Measurements from ENCODE around the gene SPIB.

Gene SPIB

GRCh38 chr19:50392759-50393158 lies 26.0 kb upstream of the SPIB start:
- no peak for DNase-seq

GRCh38 chr19:50393589-50393988 lies 25.1 kb upstream of the SPIB start:
- DNase-seq: no peak

DNA sequence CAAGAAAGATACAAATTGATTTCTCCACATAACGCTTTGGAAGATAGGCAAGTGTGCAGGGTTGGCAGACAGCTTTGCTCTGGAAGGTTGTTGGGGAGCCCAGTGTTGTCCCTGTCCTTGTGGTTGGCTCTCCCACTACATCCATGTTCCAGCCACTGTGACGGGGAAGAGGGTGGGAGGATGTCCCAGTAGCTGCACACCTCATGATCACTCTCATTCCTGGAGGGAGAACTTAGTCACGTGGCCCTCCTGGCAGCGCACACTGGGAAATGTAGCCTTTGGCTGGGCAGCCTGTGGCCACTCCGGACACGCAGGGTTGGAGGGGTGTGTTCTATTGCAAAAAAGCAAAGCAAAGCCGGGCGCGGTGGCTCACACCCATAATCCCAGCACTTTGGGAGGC lies 24.7 kb upstream of the SPIB start:
- DNase-seq: no peak

DNA sequence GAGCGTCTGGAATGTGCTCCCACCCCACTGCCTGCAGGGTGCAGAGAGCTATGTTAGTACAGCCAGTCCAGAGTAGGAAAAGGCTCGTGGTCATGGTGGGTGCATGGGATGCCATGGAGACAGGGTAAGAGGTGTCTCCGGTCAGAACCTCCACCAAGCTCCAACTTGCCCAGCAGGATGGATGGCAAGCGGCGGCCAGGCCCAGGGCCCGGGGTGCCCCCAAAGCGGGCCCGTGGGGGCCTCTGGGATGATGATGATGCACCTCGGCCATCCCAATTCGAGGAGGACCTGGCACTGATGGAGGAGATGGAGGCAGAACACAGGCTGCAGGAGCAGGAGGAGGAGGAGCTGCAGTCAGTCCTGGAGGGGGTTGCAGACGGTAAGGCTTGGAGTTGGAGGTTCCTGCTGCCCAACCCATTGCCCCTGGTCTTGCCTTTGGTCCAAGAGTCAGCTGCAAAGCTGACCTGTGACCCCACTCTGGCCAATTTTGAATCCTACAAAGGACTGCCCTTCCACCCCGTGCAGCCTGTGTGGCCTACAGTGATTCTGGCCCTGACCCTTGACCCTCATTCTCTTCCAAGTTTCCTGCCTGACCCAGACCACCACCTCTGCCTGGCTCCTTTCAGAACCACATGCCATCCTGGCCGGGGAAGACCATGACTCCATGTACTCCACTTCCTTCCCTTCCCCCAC lies 19.9 kb upstream of the SPIB start:
- DNase-seq: no peak

DNA sequence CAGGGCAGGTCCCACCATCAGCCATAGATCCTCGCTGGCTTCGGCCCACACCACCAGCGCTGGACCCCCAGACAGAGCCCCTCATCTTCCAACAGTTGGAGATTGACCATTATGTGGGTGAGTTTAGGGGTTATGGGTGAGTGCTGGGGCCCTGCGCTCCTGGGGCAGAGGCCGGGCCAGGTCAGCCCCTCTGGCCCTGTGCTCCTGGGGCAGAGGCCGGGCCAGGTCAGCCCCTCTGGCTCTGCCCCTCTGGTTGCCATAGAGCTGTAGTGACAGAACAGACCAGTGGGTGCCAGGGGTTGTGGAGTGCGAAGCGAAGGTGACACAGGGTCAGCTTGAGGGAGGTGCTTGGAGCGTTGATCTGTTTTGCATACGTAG lies 19.4 kb upstream of the SPIB start:
- DNase-seq: no peak

DNA sequence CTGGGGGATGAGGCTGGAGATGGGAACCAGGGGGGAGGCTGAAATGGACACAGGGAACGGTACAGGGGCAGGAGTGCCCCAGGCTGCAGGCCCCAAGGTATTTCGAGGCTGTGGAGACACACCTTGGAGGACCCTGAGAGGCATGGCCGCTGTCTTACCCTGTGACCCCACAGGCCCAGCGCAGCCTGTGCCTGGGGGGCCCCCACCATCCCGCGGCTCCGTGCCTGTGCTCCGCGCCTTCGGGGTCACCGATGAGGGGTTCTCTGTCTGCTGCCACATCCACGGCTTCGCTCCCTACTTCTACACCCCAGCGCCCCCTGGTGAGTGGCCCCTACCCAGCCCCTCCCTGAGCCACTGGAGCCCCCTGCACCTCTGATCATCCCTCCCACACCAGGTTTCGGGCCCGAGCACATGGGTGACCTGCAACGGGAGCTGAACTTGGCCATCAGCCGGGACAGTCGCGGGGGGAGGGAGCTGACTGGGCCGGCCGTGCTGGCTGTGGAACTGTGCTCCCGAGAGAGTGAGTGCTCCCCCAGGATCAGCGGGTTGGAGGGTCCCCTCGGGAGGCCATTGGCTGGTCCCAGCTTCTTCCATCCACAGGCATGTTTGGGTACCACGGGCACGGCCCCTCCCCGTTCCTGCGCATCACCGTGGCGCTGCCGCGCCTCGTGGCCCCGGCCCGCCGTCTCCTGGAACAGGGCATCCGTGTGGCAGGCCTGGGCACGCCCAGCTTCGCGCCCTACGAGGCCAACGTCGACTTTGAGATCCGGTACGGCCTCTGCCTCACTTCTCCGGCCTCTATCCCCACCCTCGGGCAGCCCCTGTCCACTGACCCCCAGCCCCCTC lies 16.9 kb upstream of the SPIB start:
- no peak for DNase-seq

DNA sequence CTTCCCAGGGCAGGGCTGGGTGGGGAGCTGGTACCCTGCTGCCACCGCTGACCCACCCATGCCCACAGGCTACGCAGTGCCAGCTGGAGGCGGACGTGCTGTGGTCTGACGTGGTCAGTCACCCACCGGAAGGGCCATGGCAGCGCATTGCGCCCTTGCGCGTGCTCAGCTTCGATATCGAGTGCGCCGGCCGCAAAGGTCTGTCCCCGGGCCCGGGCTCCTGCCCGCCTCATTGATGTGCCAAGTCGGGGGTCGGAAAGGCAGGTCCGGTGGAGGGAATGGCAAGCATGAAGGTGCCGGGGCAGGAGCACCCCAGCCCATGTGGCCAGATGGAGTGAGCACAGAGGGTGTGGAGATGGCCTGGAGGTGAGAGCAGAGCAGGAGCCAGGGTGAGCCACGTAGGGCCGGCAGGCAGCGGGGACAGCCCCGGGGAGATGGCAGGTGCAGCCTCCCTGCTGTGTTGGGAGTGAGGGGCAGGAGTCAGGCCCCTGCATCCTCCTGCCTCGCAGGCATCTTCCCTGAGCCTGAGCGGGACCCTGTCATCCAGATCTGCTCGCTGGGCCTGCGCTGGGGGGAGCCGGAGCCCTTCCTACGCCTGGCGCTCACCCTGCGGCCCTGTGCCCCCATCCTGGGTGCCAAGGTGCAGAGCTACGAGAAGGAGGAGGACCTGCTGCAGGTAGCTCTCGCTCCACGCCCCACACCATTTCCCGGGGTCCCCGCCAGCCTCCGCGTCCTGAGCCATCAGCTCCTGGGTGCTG lies 16.0 kb upstream of the SPIB start:
- DNase-seq: no peak

GRCh38 chr19:50406156-50406820 lies 12.4 kb upstream of the SPIB start:
- no peak for DNase-seq

DNA sequence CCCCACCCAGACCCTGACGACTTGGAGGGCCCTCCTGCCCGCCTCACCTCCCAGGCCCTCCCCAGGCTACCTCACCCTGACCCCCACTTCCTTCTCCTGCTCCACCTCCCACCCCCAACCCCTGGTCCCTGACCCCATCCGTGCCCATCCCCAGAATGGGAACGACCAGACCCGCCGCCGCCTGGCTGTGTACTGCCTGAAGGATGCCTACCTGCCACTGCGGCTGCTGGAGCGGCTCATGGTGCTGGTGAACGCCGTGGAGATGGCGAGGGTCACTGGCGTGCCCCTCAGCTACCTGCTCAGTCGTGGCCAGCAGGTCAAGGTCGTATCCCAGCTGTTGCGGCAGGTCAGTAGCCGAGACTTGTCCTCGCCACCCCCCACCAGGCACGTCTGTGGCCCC lies 11.9 kb upstream of the SPIB start:
- no peak for DNase-seq

GRCh38 chr19:50409347-50409746 lies 9.4 kb upstream of the SPIB start:
- no peak for DNase-seq

- DNase-seq: no peak
These were observed 8.6 kb upstream of the SPIB start for GRCh38 chr19:50410109-50410508.

DNA sequence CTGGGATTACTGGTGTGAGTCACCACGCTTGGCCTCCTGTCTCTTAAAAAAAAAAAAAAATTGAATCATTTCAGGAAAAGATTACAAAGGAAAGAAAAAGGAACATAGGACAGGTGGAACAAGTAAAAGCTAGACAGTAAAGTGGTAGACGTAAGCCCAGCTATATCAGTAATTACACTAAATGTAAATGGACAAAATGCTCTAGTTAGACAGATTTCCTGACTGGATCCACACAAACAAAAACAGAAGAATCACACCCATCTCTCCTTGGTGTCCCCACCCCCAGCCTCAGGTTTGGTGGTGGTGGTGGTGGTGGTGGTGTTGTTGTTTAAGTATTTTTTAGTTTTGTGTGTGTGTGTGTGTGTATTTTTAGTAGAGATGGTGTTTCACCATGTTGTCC lies 6.3 kb upstream of the SPIB start:
- DNase-seq: no peak

GRCh38 chr19:50413096-50413495 lies 5.6 kb upstream of the SPIB start:
- DNase-seq: no peak

GRCh38 chr19:50413531-50413930 lies 5.2 kb upstream of the SPIB start:
- no peak for DNase-seq

DNA sequence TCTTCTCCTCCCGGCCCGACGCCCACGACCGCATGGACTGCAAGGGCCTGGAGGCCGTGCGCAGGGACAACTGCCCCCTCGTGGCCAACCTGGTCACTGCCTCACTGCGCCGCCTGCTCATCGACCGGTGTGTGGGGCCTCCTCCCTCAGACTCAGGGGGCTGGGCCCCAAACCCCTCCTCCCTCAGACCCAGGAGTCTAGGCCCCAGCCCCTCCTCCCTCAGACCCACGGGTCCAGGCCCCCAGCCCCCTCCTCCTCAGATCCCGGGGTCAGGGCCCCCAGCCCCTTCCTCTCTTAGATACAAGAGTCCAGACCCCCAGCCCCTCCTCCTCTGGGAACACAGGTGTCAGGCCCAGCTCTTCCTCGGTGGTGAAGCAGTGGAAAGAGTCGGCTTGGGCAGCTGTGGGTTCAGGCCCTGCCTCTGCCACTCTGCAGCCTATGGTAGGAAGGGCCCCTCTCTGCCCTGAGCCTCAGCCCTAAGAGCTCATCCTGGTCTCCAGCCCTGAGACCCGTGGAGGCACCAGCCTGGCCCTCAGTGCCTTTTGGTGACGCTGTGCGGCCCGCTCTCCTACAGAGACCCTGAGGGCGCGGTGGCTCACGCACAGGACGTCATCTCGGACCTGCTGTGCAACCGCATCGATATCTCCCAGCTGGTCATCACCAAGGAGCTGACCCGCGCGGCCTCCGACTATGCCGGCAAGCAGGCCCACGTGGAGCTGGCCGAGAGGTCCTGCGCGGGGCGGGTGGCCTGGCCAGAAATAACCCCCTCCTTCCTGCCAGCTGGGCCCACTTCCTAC lies 3.7 kb upstream of the SPIB start:
- no peak for DNase-seq

GRCh38 chr19:50415661-50416033 lies 3.1 kb upstream of the SPIB start:
- no peak for DNase-seq

DNA sequence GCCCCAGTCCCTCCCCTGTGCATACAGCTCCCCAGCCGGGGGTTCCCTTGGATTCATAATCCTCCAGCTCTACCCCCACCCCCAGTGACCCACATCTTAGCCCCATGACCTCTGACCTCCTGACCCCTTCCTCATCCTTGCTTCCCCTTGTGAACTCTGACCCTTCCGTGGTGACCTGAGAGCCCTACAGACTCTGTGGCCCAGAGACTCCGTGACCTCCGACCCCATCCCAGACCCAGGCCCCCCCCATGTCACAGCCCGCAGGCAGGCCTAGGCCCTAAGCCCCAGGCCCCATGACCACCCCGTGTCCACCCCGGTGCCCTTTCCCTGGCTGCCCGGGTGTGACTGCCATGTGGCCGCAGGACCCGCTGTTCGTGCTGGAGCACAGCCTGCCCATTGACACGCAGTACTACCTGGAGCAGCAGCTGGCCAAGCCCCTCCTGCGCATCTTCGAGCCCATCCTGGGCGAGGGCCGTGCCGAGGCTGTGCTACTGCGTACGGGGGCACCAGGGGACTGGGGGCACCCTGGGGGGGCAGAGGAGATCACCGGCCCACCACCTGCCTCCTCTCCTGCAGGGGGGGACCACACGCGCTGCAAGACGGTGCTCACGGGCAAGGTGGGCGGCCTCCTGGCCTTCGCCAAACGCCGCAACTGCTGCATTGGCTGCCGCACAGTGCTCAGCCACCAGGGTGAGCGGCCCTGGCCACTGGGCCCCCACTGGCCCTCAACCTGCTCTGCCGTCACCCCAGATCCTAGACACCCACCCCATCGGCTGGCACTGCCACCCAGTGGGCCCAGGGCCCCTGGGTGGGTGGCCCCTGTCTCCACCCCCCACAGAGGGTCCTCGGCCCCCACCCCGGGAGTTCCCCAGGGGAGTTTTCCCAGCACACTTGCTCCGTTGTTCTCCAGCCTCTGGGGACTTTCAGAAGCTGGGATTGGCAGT lies 2.4 kb upstream of the SPIB start:
- DNase-seq: no peak

GRCh38 chr19:50417111-50418081 lies 1.3 kb upstream of the SPIB start:
- DNase-seq: no peak

DNA sequence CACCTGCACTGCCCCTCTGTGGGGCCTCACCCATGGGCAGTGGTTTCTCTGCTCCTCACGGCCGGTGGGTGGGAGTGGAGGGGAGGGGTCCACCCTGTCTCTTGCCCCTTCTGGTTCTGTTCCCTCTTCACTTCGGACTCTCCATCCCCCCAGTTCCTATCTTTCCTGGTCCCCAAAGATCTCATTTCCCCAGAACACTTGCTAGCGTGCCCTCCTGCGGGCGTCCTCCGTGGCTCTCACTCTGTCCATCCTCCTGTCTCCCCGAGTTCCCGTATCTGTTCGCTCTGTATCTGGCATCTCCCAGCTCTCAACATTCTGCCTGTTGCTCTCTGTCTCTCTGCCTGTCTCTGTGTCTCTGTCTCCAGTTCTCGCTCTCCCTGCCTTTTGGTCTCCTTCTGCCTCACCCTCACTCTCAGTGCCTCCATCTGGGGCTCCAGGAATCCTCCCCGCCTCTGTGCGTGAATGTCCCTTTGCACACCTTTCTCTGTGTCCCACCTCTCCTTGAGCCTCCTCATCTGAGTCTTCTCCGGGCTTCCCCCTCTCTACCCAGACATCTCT lies 363 bp downstream of the SPIB start:
- no peak for DNase-seq

GRCh38 chr19:50419580-50420035 lies 870 bp downstream of the SPIB start:
- no peak for DNase-seq

Data from NCI-H446 (cell line).